ENCODE results near the gene TMEM178A. TPM values are rescaled to one million over a fixed set of nuclear protein-coding genes. Genes with fewer than 3 reads are reported as not detected.
A peak's percentile ranks its signal among the peaks of the same experiment; 100 is the strongest.

The TMEM178A gene
- total and polyA plus RNA-seq, 4 donors: 1.4 to 4.8 (median 3.2) TPM

GRCh38 chr2:39731546-39731945 lies 65.8 kb downstream of the TMEM178A start:
- Histone ChIP-seq H3K27ac (ENCODE audit: low read depth in 1 of 2, low read length in 1 of 2) (no peak overlapping the region), H3K4me1 (ENCODE audit: control insufficient read depth in 5 of 5, insufficient read depth in 5 of 5, low read length in 5 of 5) (peaks cover 0 to 5% (median 0%) of the 10 kb centered on the region in 5 donors), H3K4me3 (no peak overlapping the region), H3K27me3 (ENCODE audit: control insufficient read depth in 3 of 3, insufficient read depth in 3 of 3, low read length in 2 of 3) (no peaks in the 10 kb centered on the region), H3K36me3 (ENCODE audit: control insufficient read depth in 4 of 4, insufficient read depth in 4 of 4, low read length in 4 of 4) (peaks cover 12 to 22% (median 17%) of the 10 kb centered on the region in 4 donors), H3K9ac (ENCODE audit: insufficient read depth in 1 of 2, low read length in 2 of 2) (no peak overlapping the region), H3K9me3 (ENCODE audit: control insufficient read depth in 4 of 4, insufficient read depth in 3 of 4, low read length in 3 of 4) (peaks cover 0 to 2% (median 0%) of the 10 kb centered on the region in 4 donors)
- WGBS, 2 donors: 88 to 93% methylated on average over 3 of the region's 3 CpGs
- TF ChIP-seq CTCF (IDR thresholded peaks at IDR 0.05; ENCODE audit: control extremely low read depth, extremely low read depth): no peak
- no peak for ATAC-seq (ENCODE audit: insufficient read depth, low FRiP score)
- no peak for DNase-seq

- no peak overlapping the region for H3K9ac ChIP-seq (ENCODE audit: insufficient read depth in 1 of 2, low read length in 2 of 2)
- peaks cover 0 to 6% (median 0%) of the 10 kb centered on the region in 5 donors for H3K4me1 ChIP-seq (ENCODE audit: control insufficient read depth in 5 of 5, insufficient read depth in 5 of 5, low read length in 5 of 5)
- no peak for ATAC-seq (ENCODE audit: insufficient read depth, low FRiP score)
- WGBS, 2 donors: 98 to 100% methylated on average over 1 of the region's 1 CpG
- H3K9me3 ChIP-seq (ENCODE audit: control insufficient read depth in 4 of 4, insufficient read depth in 3 of 4, low read length in 3 of 4): peaks cover 0 to 2% (median 0%) of the 10 kb centered on the region in 4 donors
- H3K27me3 ChIP-seq (ENCODE audit: control insufficient read depth in 3 of 3, insufficient read depth in 3 of 3, low read length in 2 of 3): no peaks in the 10 kb centered on the region
- H3K27ac ChIP-seq (ENCODE audit: low read depth in 1 of 2, low read length in 1 of 2): no peak overlapping the region
- DNase-seq: peak in 2 of 3 donors; percentile 43 to 63
- no peak overlapping the region for H3K4me3 ChIP-seq
- no peak for TF ChIP-seq CTCF (IDR thresholded peaks at IDR 0.05; ENCODE audit: control extremely low read depth, extremely low read depth)
- peaks cover 15 to 22% (median 20%) of the 10 kb centered on the region in 4 donors for H3K36me3 ChIP-seq (ENCODE audit: control insufficient read depth in 4 of 4, insufficient read depth in 4 of 4, low read length in 4 of 4)
Measured at GRCh38 chr2:39732482-39732881, 66.8 kb downstream of the TMEM178A start.

- Histone ChIP-seq H3K4me3 (no peak overlapping the region), H3K9me3 (ENCODE audit: control insufficient read depth in 4 of 4, insufficient read depth in 3 of 4, low read length in 3 of 4) (peaks cover 0 to 2% (median 0%) of the 10 kb centered on the region in 4 donors), H3K9ac (ENCODE audit: insufficient read depth in 1 of 2, low read length in 2 of 2) (no peak overlapping the region), H3K27me3 (ENCODE audit: control insufficient read depth in 3 of 3, insufficient read depth in 3 of 3, low read length in 2 of 3) (no peaks in the 10 kb centered on the region), H3K27ac (ENCODE audit: low read depth in 1 of 2, low read length in 1 of 2) (no peak overlapping the region), H3K36me3 (ENCODE audit: control insufficient read depth in 4 of 4, insufficient read depth in 4 of 4, low read length in 4 of 4) (peaks cover 15 to 25% (median 22%) of the 10 kb centered on the region in 4 donors), H3K4me1 (ENCODE audit: control insufficient read depth in 5 of 5, insufficient read depth in 5 of 5, low read length in 5 of 5) (peaks cover 0 to 7% (median 0%) of the 10 kb centered on the region in 5 donors)
- WGBS, 2 donors: 83 to 91% methylated on average over 10 of the region's 10 CpGs
- no peak for TF ChIP-seq CTCF (IDR thresholded peaks at IDR 0.05; ENCODE audit: control extremely low read depth, extremely low read depth)
- ATAC-seq (ENCODE audit: insufficient read depth, low FRiP score) (no peak), DNase-seq (no peak)
Measured at GRCh38 chr2:39733070-39733674, 67.5 kb downstream of the TMEM178A start.
